ENCODE measurements around the gene ZNF628. TPM values are rescaled to one million over a fixed set of nuclear protein-coding genes. Genes with fewer than 3 reads are reported as not detected.

Gene ZNF628
- polyA plus RNA-seq, 1 experiment = 0.12 TPM

- no peak overlapping the region for H3K27ac ChIP-seq (ENCODE audit: low read depth, low read length)
- TF ChIP-seq CTCF (IDR thresholded peaks at IDR 0.05; ENCODE audit: low read depth, low read length) = no peak
- no peak for DNase-seq (ENCODE audit: low read depth, low spot score)
- H3K27me3 ChIP-seq (ENCODE audit: control insufficient read depth, insufficient read depth, low read length) = no peaks in the 10 kb centered on the region
- POLR2A ChIA-PET = no interaction called here
- CTCF ChIA-PET = interaction anchor here (1.1 kb wide), 1 partner anchor 30 kb away, joined by 3 read pairs; no protein-coding TSS in a partner anchor
- no peaks in the 10 kb centered on the region for H3K9me3 ChIP-seq (ENCODE audit: control insufficient read depth, insufficient read depth, low read length)
- H3K4me3 ChIP-seq (ENCODE audit: low read depth, low read length) = no peak overlapping the region
Measured at GRCh38 chr19:55473225-55474012, 3.0 kb upstream of the ZNF628 start.

GRCh38 chr19:55474269-55475265, 1.9 kb upstream of the ZNF628 start:
- Histone ChIP-seq H3K27me3 (ENCODE audit: control insufficient read depth, insufficient read depth, low read length) (no peaks in the 10 kb centered on the region), H3K27ac (ENCODE audit: low read depth, low read length) (no peak overlapping the region), H3K4me3 (ENCODE audit: low read depth, low read length) (no peak overlapping the region), H3K9me3 (ENCODE audit: control insufficient read depth, insufficient read depth, low read length) (no peaks in the 10 kb centered on the region)
- CTCF ChIA-PET = interaction anchor here (1.1 kb wide), 1 partner anchor 29 kb away, joined by 3 read pairs; no protein-coding TSS in a partner anchor
- no peak for TF ChIP-seq CTCF (IDR thresholded peaks at IDR 0.05; ENCODE audit: low read depth, low read length)
- no peak for DNase-seq (ENCODE audit: low read depth, low spot score)
- POLR2A ChIA-PET = interaction anchor here (2.5 kb wide), 1 partner anchor 67 kb away, joined by 10 read pairs; the partner anchor contains the start of gene UBE2S

GRCh38 chr19:55477905-55478304, 1.5 kb downstream of the ZNF628 start:
- H3K4me3 ChIP-seq (ENCODE audit: low read depth, low read length) = peak overlapping the region; percentile 72; the same call in 1 of the 2 replicates
- no peak for DNase-seq (ENCODE audit: low read depth, low spot score)
- CTCF ChIA-PET = interaction anchor here (1.5 to 5.5 kb wide), 2 partner anchors 10 to 26 kb away, joined by 7 to 77 read pairs; no protein-coding TSS in a partner anchor
- H3K27me3 ChIP-seq (ENCODE audit: control insufficient read depth, insufficient read depth, low read length) = no peaks in the 10 kb centered on the region
- H3K27ac ChIP-seq (ENCODE audit: low read depth, low read length) = no peak overlapping the region
- no peaks in the 10 kb centered on the region for H3K9me3 ChIP-seq (ENCODE audit: control insufficient read depth, insufficient read depth, low read length)
- TF ChIP-seq CTCF (IDR thresholded peaks at IDR 0.05; ENCODE audit: low read depth, low read length) = no peak
- POLR2A ChIA-PET = no interaction called here

GRCh38 chr19:55478364-55478763, 1.9 kb downstream of the ZNF628 start:
- no peak for DNase-seq (ENCODE audit: low read depth, low spot score)
- POLR2A ChIA-PET = no interaction called here
- Histone ChIP-seq H3K4me3 (ENCODE audit: low read depth, low read length) (no peak overlapping the region), H3K27me3 (ENCODE audit: control insufficient read depth, insufficient read depth, low read length) (no peaks in the 10 kb centered on the region), H3K27ac (ENCODE audit: low read depth, low read length) (no peak overlapping the region), H3K9me3 (ENCODE audit: control insufficient read depth, insufficient read depth, low read length) (no peaks in the 10 kb centered on the region)
- CTCF ChIA-PET = interaction anchor here (5.5 kb wide), 1 partner anchor 11 kb away, joined by 77 read pairs; no protein-coding TSS in a partner anchor
- TF ChIP-seq CTCF (IDR thresholded peaks at IDR 0.05; ENCODE audit: low read depth, low read length) = no peak

All from AG04450 (cell line).